Epithelial cell of proximal tubule (primary cell): ENCODE measurements around the gene CCDC24. TPM values are rescaled to one million over a fixed set of nuclear protein-coding genes. Genes with fewer than 3 reads are reported as not detected.

Experiments used
- DNase-seq: peaks from one replicate; pipeline ENCODE4 v3.0.0-alpha.2; 2011; ENCODE audit warnings: low read depth
- H3K4me3 ChIP-seq: 2 replicates; pipeline ENCODE4 v1.5.1; 2011; ENCODE audit warnings: low read depth, mild to moderate bottlenecking, low read length
- CTCF ChIP-seq: conservative IDR thresholded peaks from 2 replicates; pipeline ENCODE4 v1.5.1; 2012; ENCODE audit warnings: low read depth, mild to moderate bottlenecking, low read length
- total RNA-seq: library from RNA; depleted of rRNA; stranded (reverse); fragments of >200 nt; gene quantifications from 2 replicates; pipeline ENCODE4 v1.2.3, GENCODE V29; 2015

The CCDC24 gene
- total RNA-seq, 1 donor from 2014 or later, result 6.6 TPM

- no peak for TF ChIP-seq CTCF
- H3K4me3 ChIP-seq, result peak overlapping the region; percentile 71
- no peak for DNase-seq
Measured at GRCh38 chr1:44030605-44031251, 39.3 kb downstream of the CCDC24 start.

GRCh38 chr1:44031252-44032169 is 40.1 kb downstream of the CCDC24 start, which contains the start of gene SLC6A9:
TSS of gene SLC6A9 (minus strand) at chr1:44031462. CDS start at chr1:44024277, 7,185 bp downstream.
- TF ChIP-seq CTCF, result no peak
- no peak for DNase-seq
- peak within 1 kb of the TSS; percentile 71 for H3K4me3 ChIP-seq

GRCh38 chr1:44032170-44032790 is 40.9 kb downstream of the CCDC24 start:
- TF ChIP-seq CTCF, result no peak
- H3K4me3 ChIP-seq, result no peak overlapping the region
- no peak for DNase-seq

- no peak for TF ChIP-seq CTCF
- DNase-seq, result no peak
- no peak overlapping the region for H3K4me3 ChIP-seq
Measured at GRCh38 chr1:44033041-44033575, 41.7 kb downstream of the CCDC24 start.

GRCh38 chr1:44033756-44034155 is 42.4 kb downstream of the CCDC24 start:
- DNase-seq, result no peak
- TF ChIP-seq CTCF, result no peak
- H3K4me3 ChIP-seq, result no peak overlapping the region

GRCh38 chr1:44034423-44034822 is 43.0 kb downstream of the CCDC24 start:
- TF ChIP-seq CTCF, result no peak
- H3K4me3 ChIP-seq, result no peak overlapping the region
- no peak for DNase-seq
